H7 (cell line): ENCODE results near the gene ATN1. TPM values are rescaled to one million over a fixed set of nuclear protein-coding genes. Genes with fewer than 3 reads are reported as not detected.

Experiments used
- DNase-seq: peaks from one replicate; pipeline ENCODE4 v3.0.0; 2012
- H3K27me3 ChIP-seq: 2 replicates; pipeline ENCODE4 v1.6.0; 2011; ENCODE audit warnings: mild to moderate bottlenecking, low read length; ENCODE audit not compliant: control insufficient read depth, insufficient read depth
- H3K36me3 ChIP-seq: replicated peaks from 2 replicates; pipeline ENCODE4 v1.5.1; 2011; ENCODE audit warnings: low read length; ENCODE audit not compliant: control insufficient read depth, insufficient read depth
- H3K4me3 ChIP-seq: 2 replicates; pipeline ENCODE4 v1.5.1; 2011; ENCODE audit warnings: low read depth, mild to moderate bottlenecking, control low read depth, low read length, moderate library complexity; ENCODE audit not compliant: insufficient read depth
- total RNA-seq: library from RNA; depleted of rRNA; stranded (reverse); fragments of >200 nt; shearing (Covaris generic); gene quantifications from 2 replicates; pipeline ENCODE4 v1.2.3, GENCODE V29; 2014

The ATN1 gene
- total RNA-seq, 1 experiment from 2014 or later: 11.4 TPM

GRCh38 chr12:6943722-6944380 is 16.1 kb downstream of the ATN1 start, which contains the start of the genes C12orf57 and RNU7-1:
Gene C12orf57 (plus strand): TSS chr12:6944022. CDS start chr12:6944122, 100 bp downstream.
Gene RNU7-1 (plus strand): TSS chr12:6943816.
- Histone ChIP-seq H3K4me3 (peak within 1 kb of the TSS; percentile 92), H3K36me3 (peaks cover 9% of the 10 kb centered on the region), H3K27me3 (no peaks in the 10 kb centered on the region)
- peak; percentile 90 for DNase-seq

GRCh38 chr12:6944381-6945186 is 16.8 kb downstream of the ATN1 start:
- Histone ChIP-seq H3K4me3 (peak overlapping the region; percentile 92), H3K36me3 (peaks cover 8% of the 10 kb centered on the region), H3K27me3 (no peaks in the 10 kb centered on the region)
- peak; percentile 93 for DNase-seq

- H3K36me3 ChIP-seq: peaks cover 6% of the 10 kb centered on the region
- no peak for DNase-seq
- H3K4me3 ChIP-seq: peak overlapping the region; percentile 40; the same call in 1 of the 2 replicates
- no peaks in the 10 kb centered on the region for H3K27me3 ChIP-seq
These were observed 17.9 kb downstream of the ATN1 start for GRCh38 chr12:6945613-6946012.

GRCh38 chr12:6946033-6946919 is 18.5 kb downstream of the ATN1 start:
- peaks cover 1% of the 10 kb centered on the region; the same call in 1 of the 2 replicates for H3K36me3 ChIP-seq
- DNase-seq: peak; percentile 97
- H3K27me3 ChIP-seq: no peaks in the 10 kb centered on the region
- H3K4me3 ChIP-seq: peak overlapping the region; percentile 57

GRCh38 chr12:6946920-6947374 is 19.2 kb downstream of the ATN1 start:
- Histone ChIP-seq H3K36me3 (no peaks in the 10 kb centered on the region), H3K27me3 (no peaks in the 10 kb centered on the region), H3K4me3 (peak overlapping the region; percentile 57)
- DNase-seq: no peak

GRCh38 chr12:6947615-6948014 is 19.9 kb downstream of the ATN1 start:
- Histone ChIP-seq H3K36me3 (no peaks in the 10 kb centered on the region), H3K27me3 (no peaks in the 10 kb centered on the region), H3K4me3 (no peak overlapping the region)
- no peak for DNase-seq

- Histone ChIP-seq H3K27me3 (no peaks in the 10 kb centered on the region), H3K36me3 (no peaks in the 10 kb centered on the region)
- DNase-seq: no peak
These were observed 21.3 kb downstream of the ATN1 start for GRCh38 chr12:6948873-6949594.

GRCh38 chr12:6950401-6950801 is 22.6 kb downstream of the ATN1 start:
- Histone ChIP-seq H3K36me3 (no peaks in the 10 kb centered on the region), H3K27me3 (no peaks in the 10 kb centered on the region), H3K4me3 (no peak overlapping the region)
- no peak for DNase-seq

More at GRCh38 chr12:6948873-6949594, 21.3 kb downstream of the ATN1 start:
- H3K4me3 ChIP-seq: no peak overlapping the region

GRCh38 chr12:6950811-6951540 is 23.2 kb downstream of the ATN1 start, which contains the start of gene PTPN6:
Gene PTPN6 (plus strand): TSS chr12:6951356. CDS start chr12:6951513, 157 bp downstream.
- no peaks in the 10 kb centered on the region for H3K27me3 ChIP-seq
- H3K36me3 ChIP-seq: no peaks in the 10 kb centered on the region
- DNase-seq: peak; percentile 67
- no peak within 1 kb of the TSS for H3K4me3 ChIP-seq

- no peaks in the 10 kb centered on the region; the same call in 1 of the 2 replicates for H3K36me3 ChIP-seq
- no peaks in the 10 kb centered on the region for H3K27me3 ChIP-seq
- H3K4me3 ChIP-seq: no peak overlapping the region
- DNase-seq: no peak
These were observed 23.9 kb downstream of the ATN1 start for GRCh38 chr12:6951551-6952120.

- no peak for DNase-seq
These were observed 24.5 kb downstream of the ATN1 start for GRCh38 chr12:6952121-6952862.

GRCh38 chr12:6952863-6953441 is 25.2 kb downstream of the ATN1 start:
- no peaks in the 10 kb centered on the region; the same call in 1 of the 2 replicates for H3K36me3 ChIP-seq
- H3K27me3 ChIP-seq: no peaks in the 10 kb centered on the region
- no peak overlapping the region for H3K4me3 ChIP-seq
- no peak for DNase-seq

More at GRCh38 chr12:6952121-6952862, 24.5 kb downstream of the ATN1 start:
- no peaks in the 10 kb centered on the region; the same call in 1 of the 2 replicates for H3K36me3 ChIP-seq
- no peak overlapping the region for H3K4me3 ChIP-seq
- H3K27me3 ChIP-seq: no peaks in the 10 kb centered on the region
